Mononuclear cell (primary cell): Measurements from ENCODE around the gene HES2. TPM values are rescaled to one million over a fixed set of nuclear protein-coding genes. Genes with fewer than 3 reads are reported as not detected.

Experiments
- H3K27me3 ChIP-seq: 2 replicates; pipeline ENCODE4 v1.6.0; 2011; ENCODE audit warnings: low read length, control low read depth; ENCODE audit not compliant: insufficient read depth
- H3K4me1 ChIP-seq: 2 replicates; pipeline ENCODE4 v1.5.1; 2011; ENCODE audit warnings: mild to moderate bottlenecking, low read length, control low read depth; ENCODE audit not compliant: insufficient read depth
- H3K4me3 ChIP-seq: 2 replicates; pipeline ENCODE4 v1.5.1; 2011; ENCODE audit warnings: mild to moderate bottlenecking, low read length, moderate library complexity
- H3K9me3 ChIP-seq: 2 replicates; pipeline ENCODE4 v1.5.1; 2011; ENCODE audit warnings: low read depth, mild to moderate bottlenecking, control low read depth, low read length
- total RNA-seq: library from RNA; depleted of rRNA; stranded (reverse); fragments of >200 nt; gene quantifications from one replicate; pipeline ENCODE4 v1.2.3, GENCODE V29; 2012

Gene HES2
- total RNA-seq, 1 donor, result not detected

DNA sequence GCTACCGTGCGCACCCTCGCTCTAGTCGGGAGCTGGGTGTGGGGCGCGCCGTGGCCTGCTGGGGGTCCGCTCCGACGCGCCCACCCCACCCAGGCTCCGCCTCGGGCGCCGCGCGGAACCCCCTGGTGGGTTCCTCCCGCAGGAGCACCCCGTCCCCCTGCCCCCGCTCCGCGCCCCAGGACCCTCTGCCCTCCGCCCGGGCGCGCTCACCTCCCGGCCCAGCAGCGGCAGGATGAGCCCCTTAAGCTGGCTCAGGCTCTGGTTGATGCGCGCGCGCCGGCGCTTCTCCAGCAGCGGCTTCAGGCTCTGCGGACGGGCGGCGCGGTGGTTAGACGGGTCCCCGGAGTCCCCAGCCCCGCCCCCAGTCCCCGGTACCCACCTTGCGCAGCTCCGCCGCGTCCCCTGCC, 319 bp downstream of the HES2 start:
- H3K9me3 ChIP-seq, result no peaks in the 10 kb centered on the region
- no peak overlapping the region for H3K4me3 ChIP-seq
- H3K4me1 ChIP-seq, result peaks cover 16% of the 10 kb centered on the region
- peaks cover 64% of the 10 kb centered on the region for H3K27me3 ChIP-seq

DNA sequence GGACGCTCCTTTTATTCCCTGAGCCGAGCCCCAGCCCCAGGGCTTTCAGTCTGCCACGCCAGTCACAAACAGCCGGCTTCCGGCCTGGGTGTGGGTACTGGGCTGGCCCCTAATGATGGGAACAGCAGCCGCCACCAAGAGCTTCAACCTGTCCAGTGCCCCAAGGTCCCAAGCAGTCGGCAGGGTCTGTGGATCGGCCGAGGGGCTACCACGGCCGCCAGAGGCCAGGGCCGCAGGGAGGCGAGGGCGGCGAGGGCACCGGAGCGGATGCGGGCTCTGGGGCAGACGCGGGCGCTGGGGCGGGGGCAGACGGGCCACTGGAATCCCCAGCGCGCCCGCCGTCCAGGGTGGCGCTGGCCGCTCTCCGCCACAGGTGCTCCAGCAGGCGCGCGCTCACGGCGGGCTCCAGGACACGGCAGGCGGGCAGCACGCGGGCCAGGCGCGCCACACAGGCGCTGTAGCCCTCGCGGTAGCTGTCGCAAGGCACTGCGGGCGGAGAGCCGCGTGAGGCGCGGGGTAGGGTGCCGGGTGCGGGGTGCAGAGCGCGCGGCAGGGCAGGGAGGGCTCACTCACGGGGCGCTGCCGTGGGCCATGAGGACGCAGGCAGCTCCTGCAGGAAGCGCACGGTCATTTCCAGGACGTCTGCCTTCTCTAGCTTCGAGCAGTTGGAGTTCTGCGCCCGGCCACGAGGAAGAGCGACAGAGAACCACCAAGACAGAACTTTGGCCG, 887 bp downstream of the HES2 start:
- Histone ChIP-seq H3K4me1 (peaks cover 11% of the 10 kb centered on the region), H3K4me3 (no peak overlapping the region), H3K27me3 (peaks cover 60% of the 10 kb centered on the region), H3K9me3 (no peaks in the 10 kb centered on the region)

DNA sequence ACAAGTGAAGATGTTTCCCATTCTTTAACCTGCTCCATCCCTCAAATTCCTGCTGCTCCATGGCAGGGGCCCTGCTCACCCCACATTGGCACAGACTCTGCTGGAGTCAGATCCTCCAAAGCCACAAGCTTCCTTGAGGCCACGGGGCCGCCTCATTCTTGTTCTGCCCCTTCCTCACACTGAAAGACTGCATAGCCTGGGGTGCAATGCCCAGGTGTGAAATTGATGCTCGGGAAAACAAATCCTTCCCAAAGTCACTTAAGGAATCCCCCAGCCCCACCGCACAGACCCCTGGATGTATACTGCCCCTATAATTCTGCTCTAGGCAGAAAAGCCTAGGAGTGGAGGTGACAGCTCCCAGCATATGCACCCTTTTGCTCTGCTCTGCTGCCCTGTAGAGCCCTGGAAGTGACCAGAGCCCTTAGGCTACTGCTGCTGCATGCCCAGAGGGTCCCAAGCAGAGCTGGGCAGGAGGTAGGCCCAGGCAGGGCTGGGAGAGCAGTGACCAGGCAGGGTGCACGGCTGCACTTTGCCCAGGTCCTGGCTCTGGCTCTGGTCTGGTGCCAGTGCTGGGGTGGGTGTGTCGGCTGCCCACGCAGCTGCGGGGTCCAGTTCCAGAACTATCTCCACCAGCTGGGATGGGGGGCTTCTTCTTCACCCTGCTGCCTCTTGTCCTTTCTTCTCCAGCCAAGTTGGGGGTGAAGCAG, 1.6 kb downstream of the HES2 start:
- peaks cover 53% of the 10 kb centered on the region for H3K27me3 ChIP-seq
- H3K9me3 ChIP-seq, result no peaks in the 10 kb centered on the region
- H3K4me1 ChIP-seq, result peaks cover 6% of the 10 kb centered on the region
- H3K4me3 ChIP-seq, result no peak overlapping the region

DNA sequence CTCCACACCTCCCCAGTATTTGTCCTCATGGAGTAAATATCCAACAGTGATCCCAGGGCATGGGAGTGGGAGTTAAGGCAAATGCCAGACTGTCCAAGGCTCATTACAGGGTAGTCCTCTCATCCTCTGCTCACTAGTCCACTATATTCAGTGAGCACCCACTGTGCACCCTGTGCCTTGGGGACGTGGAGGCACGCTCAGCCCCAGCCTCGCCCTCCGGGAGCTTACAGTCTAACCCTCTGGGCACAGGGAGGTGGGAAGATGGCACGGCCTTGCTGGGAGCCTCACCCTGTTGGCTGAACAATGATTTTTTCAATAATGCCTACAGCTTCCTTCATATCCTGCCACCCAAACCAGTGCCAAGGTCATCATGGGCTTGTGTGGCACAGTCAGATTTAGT, 2.8 kb downstream of the HES2 start:
- H3K4me3 ChIP-seq, result no peak overlapping the region
- peaks cover 6% of the 10 kb centered on the region for H3K4me1 ChIP-seq
- H3K9me3 ChIP-seq, result no peaks in the 10 kb centered on the region
- H3K27me3 ChIP-seq, result peaks cover 48% of the 10 kb centered on the region

DNA sequence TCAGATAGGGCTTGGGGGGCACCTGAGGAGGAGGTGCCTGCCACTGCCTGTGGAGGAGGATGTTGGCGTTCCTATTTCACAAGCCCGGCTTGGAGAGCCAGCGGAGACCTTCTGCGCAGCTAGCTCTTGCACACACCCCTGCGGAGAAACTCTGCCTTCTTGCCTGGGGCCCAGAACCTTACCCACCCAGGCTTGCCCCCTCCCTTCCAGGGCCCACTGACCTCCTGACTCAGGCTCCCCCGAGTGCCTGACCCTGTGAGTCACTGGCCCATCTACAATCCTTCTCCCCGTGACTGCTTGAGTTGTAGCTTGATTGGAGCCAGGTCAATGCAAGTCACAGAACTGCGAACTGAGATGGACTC, 3.4 kb downstream of the HES2 start:
- Histone ChIP-seq H3K4me1 (peaks cover 6% of the 10 kb centered on the region), H3K27me3 (peaks cover 44% of the 10 kb centered on the region), H3K4me3 (no peak overlapping the region), H3K9me3 (no peaks in the 10 kb centered on the region)

DNA sequence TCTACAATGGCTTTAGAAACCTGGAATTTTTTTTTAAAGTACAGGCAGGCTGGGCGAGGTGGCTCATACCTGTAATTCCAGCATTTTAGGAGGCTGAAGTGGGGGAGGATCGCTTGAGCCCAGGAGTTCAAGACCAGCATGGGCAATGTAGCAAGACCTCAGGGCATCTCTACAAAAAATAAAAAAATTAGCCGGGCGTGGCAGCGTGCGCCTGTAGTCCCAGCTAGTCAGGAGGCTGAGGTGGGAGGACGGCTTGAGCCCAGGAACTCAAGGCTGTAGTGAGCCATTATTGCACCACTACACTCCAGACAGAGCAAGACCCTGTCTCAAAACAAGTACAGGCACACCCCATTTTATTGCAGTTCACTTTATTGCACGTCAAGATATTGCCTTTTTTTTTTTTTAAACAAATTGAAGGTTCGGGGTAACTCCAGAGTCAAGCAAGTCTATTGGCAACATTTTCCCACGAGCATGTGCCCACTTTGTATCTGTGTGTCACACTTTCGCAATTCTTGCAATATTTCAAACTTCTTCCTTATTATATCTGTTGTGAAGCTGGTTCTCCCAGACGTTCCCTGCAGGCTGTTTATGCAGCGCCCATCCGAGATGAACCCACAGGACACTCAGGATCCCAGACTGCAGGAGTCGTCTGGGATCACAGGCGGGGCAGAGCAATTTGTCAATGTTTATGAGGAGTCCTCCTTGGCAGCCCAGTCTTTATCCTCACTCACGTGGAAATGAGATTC, 4.7 kb downstream of the HES2 start:
- Histone ChIP-seq H3K4me3 (no peak overlapping the region), H3K9me3 (no peaks in the 10 kb centered on the region), H3K27me3 (peaks cover 32% of the 10 kb centered on the region), H3K4me1 (peaks cover under 1% of the 10 kb centered on the region)

DNA sequence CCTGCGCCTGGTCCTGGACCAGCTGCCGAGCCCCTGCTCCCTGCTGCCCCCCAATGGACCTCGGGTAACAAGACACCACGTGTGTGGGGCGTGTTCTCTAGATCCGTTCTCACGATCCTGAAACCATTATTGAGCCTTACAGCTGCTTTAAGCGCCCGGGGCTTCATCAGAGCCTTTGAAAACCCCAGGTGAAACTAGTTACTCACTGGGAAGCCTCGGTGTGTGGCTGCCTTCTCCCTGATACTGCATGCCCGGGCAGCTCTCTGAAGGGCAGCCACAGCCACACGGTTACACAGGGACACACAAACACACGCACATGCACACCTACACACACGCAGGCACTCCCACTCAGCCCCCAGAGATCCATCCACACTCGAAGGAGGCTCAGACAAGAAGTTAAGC, 5.3 kb downstream of the HES2 start:
- H3K27me3 ChIP-seq, result peaks cover 30% of the 10 kb centered on the region

DNA sequence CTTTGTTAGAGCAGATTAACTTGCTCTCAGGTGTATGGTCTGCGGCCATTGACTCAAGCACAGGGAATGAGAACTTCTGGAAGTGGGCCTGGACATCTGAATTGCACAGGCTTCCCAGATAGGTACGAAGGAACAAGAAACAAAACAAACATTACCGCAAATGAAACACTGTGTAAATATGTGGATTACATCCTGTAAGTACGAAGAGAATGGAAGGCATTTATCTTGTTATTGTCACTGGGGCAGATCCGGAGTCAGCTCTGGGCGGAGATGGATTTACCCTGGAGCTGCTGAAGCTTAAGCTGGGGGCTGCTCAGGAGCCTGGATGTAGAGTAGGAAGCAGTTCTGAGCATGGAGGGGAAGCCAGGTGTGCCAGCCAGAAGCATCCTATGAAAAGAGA, 6.8 kb downstream of the HES2 start:
- no peak overlapping the region for H3K4me3 ChIP-seq
- no peaks in the 10 kb centered on the region for H3K9me3 ChIP-seq
- H3K4me1 ChIP-seq, result no peaks in the 10 kb centered on the region
- H3K27me3 ChIP-seq, result peaks cover 22% of the 10 kb centered on the region

More for the DNA sequence above, 5.3 kb downstream of the HES2 start:
- Histone ChIP-seq H3K9me3 (no peaks in the 10 kb centered on the region), H3K4me1 (no peaks in the 10 kb centered on the region), H3K4me3 (no peak overlapping the region)

DNA sequence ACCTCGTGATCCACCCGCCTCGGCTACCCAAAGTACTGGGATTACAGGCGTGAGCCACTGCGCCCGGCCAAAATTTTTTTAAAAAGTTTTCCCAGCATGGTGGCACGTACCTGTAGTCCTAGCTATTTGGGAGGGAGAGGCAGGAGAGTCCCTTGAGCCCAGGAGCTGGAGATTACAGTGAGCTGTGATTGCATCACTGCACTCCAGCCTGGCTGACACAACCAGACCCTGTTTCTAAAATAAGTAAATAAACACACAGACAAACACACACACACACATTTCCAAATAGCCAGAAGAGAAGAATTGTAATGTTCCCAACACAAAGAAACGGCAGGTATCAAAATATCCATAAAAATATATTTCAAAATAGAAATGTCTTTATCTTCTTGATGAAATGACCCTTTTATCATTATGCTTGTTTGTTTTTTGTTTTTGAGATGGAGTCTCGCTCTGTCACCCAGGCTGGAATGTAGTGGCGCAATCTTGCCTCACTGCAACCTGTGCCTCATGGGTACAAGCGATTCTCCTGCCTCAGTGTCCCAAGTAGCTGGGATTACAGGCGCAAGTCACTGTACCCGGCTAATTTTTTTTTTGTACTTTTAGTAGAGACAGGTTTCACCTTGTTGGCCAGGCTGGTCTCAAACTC, 9.3 kb downstream of the HES2 start:
- Histone ChIP-seq H3K9me3 (no peaks in the 10 kb centered on the region), H3K27me3 (peaks cover 11% of the 10 kb centered on the region), H3K4me1 (no peaks in the 10 kb centered on the region), H3K4me3 (no peak overlapping the region)

DNA sequence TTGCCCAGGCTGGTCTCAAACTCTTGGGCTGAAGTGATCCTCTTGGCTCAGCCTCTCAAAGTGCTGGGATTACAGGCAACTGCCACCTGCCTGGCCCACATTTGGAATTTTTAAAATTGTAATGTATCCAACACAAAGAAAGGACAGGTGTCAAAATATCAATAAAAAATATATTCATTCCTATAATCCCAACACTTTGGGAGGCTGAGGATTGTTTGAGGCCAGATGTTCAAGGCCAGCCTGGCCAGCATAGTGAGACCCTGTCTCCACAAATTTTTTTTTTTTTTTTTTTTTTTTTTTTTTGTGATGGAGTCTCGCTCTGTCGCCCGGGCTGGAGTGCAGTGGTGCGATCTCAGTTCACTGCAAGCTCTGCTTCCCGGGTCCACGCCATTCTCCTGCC, 10.0 kb downstream of the HES2 start:
- Histone ChIP-seq H3K27me3 (peaks cover 6% of the 10 kb centered on the region), H3K4me1 (no peaks in the 10 kb centered on the region), H3K9me3 (no peaks in the 10 kb centered on the region), H3K4me3 (no peak overlapping the region)

DNA sequence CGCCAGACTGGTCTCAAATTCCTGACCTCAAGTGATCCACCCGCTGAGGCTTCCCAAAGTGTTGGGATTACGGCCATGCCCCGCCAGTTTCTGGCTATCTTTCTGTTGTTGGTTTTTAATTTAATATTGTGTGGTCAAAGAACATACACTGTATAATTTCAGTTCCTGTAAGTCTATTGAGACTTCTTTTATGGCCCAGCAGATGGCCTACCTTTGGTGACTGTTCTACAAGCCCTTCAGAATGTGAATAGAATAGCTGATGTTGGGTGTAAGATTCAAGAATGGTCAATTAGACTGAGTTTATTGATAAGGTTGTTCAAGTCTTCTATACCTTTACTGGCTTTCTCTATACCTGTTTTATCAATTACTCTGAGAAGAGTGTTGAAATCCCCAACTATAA, 10.7 kb downstream of the HES2 start:
- Histone ChIP-seq H3K27me3 (no peaks in the 10 kb centered on the region), H3K9me3 (no peaks in the 10 kb centered on the region), H3K4me3 (no peak overlapping the region), H3K4me1 (no peaks in the 10 kb centered on the region)

DNA sequence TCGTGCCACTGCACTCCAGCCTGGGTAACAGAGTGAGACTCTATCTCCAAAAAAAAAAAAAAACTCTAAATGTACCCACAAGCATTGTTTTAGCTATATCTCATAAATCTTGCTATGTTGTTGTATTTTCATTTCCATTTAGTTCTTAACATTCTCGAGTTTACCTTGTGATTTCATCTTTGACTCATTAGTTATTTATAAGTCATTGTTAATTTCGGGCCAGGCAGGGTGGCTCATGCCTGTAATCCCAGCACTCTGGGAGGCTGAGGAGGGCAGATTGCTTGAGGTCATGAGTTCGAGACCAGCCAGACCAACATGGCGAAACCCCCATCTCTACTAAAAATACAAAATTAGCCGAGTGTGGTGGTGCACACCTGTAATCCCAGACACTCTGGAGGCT, 11.7 kb downstream of the HES2 start:
- Histone ChIP-seq H3K4me3 (no peak overlapping the region), H3K9me3 (no peaks in the 10 kb centered on the region), H3K27me3 (no peaks in the 10 kb centered on the region), H3K4me1 (no peaks in the 10 kb centered on the region)

DNA sequence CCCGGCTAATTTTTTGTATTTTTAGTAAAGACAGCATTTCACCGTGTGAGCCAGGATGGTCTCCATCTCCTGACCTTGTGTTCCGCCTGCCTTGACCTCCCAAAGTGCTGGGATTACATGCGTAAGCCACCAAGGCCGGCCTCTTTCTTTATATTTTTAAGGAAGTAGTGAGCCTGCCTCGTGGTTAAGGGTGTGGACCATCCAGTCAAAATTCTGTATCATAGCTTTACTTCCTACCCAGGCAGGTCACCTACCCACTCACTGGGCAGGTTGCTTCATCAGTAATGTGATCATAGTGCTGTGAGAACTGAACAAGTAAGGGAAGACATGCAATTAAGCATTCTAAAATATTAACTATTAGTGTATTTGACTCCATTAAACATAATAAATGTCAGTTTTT, 18.0 kb downstream of the HES2 start:
- H3K9me3 ChIP-seq, result no peaks in the 10 kb centered on the region
- no peaks in the 10 kb centered on the region for H3K27me3 ChIP-seq
- no peak overlapping the region for H3K4me3 ChIP-seq
- no peaks in the 10 kb centered on the region for H3K4me1 ChIP-seq

DNA sequence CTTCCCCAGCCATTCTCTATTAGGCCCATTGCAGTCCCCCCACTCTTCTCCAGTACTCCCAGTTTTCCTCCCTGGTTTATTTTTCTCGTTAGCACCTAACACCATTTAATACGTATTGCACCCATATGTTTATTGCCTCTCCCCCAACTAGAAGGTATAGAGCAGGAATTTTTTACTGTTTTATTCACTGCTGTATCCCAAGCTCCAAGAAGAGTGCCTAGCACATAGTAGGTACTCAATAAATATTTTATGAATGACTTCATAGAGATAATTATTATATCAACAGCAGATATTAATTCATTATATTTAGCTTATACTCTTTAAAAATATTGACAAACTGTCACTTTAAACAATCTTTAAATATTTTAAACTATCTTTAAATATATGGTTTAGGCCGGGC, 20.4 kb downstream of the HES2 start:
- Histone ChIP-seq H3K27me3 (no peaks in the 10 kb centered on the region), H3K9me3 (no peaks in the 10 kb centered on the region), H3K4me3 (no peak overlapping the region), H3K4me1 (peaks cover 8% of the 10 kb centered on the region)

DNA sequence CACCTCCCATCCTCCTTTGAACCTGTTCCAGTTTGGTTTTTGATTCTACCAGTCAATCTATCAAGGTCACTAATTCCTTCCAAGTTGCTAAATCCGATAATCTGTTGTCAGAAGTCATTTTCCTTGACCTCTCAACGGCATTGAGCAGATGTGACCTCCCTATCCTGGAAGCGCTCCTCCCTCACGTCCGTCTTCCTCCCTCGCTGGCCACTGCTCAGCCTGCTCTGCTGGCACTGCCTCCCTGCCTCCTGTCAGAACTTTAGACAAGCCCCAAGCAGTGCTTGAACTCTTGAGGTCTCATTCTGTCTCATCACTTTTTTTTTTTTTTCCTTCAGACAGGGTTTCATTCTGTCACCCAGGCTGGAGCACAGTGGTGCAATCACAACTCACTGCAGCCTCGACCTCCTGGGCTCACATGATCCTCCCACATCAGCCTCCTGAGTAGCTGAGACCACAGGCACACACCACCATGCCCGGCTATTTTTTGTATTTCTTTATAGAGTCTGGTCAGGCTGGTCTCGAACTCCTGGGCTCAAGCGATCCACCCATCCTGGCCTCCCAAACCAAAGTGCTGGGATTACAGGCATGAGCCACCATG, 21.8 kb downstream of the HES2 start:
- Histone ChIP-seq H3K9me3 (no peaks in the 10 kb centered on the region), H3K4me3 (no peak overlapping the region), H3K27me3 (no peaks in the 10 kb centered on the region), H3K4me1 (peaks cover 12% of the 10 kb centered on the region)
